Fibroblast of pulmonary artery (primary cell): Measurements from ENCODE around the gene VSIG10.
"Not testable (repeated sequence)": the region's sequence is repeated elsewhere in the genome, so short reads cannot be mapped to it uniquely, and the experiment has no call there.

Experiments used
- DNase-seq: peaks from one replicate; pipeline ENCODE4 v3.0.0-alpha.2; 2010; ENCODE audit warnings: low read depth
- H3K4me3 ChIP-seq: replicated peaks from 2 replicates; pipeline ENCODE4 v1.5.1; 2011; ENCODE audit warnings: low read depth, mild to moderate bottlenecking, control low read depth, low read length, moderate library complexity
- TF ChIP-seq, protein P1 (sequence below): IDR thresholded peaks from 2 replicates; pipeline ENCODE4 v1.5.1; 2011; ENCODE audit warnings: mild to moderate bottlenecking, control low read depth, low read length, inconsistent platforms; ENCODE audit errors: missing control alignments

Gene VSIG10

DNA sequence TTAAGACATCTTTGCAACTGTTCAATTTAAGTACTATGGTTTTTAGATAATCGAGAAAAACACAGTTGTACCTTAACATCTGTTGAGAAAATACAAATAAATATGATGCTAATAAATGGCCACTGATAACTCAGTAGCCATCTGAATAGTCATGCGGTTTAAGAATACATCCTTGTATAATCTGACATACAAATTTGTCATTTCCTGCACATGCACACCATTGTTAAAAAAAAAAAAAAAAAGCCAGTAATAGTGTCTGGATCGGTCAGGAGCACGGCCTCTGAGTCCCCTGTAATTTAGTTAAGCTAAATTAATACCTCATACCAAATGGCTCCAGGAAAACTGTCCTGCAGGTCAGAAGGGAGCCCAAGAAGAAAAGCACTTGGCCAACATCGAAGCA, 70.5 kb downstream of the VSIG10 start:
- H3K4me3 ChIP-seq, result no peak overlapping the region
- TF ChIP-seq, protein P1, sequence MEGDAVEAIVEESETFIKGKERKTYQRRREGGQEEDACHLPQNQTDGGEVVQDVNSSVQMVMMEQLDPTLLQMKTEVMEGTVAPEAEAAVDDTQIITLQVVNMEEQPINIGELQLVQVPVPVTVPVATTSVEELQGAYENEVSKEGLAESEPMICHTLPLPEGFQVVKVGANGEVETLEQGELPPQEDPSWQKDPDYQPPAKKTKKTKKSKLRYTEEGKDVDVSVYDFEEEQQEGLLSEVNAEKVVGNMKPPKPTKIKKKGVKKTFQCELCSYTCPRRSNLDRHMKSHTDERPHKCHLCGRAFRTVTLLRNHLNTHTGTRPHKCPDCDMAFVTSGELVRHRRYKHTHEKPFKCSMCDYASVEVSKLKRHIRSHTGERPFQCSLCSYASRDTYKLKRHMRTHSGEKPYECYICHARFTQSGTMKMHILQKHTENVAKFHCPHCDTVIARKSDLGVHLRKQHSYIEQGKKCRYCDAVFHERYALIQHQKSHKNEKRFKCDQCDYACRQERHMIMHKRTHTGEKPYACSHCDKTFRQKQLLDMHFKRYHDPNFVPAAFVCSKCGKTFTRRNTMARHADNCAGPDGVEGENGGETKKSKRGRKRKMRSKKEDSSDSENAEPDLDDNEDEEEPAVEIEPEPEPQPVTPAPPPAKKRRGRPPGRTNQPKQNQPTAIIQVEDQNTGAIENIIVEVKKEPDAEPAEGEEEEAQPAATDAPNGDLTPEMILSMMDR, result no peak
- DNase-seq, result peak; percentile 26

DNA sequence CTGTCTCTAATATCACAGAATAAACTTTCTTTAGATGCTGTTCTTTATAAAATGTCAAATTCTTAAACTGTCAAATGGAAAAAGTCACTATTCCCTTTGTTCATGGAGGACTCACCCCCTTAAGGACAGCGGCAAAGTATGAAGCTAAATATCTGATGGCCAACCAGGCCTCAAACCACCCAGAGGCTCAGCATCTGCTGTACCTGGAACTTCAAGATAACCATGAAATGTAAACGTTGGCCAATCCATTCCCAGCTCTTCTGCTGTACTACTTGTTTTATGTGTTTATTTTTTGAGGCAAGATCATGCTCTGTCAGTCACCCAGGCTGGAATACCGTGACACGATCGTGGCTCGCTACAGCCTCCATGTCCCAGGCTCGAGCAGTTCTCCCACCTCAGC, 71.6 kb downstream of the VSIG10 start:
- DNase-seq, result no peak
- H3K4me3 ChIP-seq, result no peak overlapping the region
- TF ChIP-seq, protein P1, result no peak

DNA sequence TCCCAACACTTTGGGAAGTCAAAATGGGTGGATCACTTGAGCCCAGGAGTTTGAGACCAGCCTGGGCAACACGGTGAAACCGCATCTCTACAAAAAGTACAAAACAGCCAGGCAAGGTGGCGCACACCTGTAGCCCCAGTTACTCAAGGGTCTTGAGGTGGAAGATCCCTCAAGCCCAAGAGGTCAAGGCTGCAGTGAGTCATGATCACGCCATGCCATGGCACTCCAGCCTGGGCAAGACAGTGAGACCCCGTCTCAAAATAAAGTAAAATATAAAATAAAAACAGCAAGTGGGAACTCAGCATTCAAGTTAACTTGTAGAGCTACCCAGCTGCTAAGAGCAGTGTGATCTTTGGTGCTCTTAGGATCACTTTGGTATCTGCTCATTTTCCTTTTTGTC, 74.6 kb downstream of the VSIG10 start:
- TF ChIP-seq, protein P1, result no peak
- H3K4me3 ChIP-seq, result no peak overlapping the region
- DNase-seq, result no peak

DNA sequence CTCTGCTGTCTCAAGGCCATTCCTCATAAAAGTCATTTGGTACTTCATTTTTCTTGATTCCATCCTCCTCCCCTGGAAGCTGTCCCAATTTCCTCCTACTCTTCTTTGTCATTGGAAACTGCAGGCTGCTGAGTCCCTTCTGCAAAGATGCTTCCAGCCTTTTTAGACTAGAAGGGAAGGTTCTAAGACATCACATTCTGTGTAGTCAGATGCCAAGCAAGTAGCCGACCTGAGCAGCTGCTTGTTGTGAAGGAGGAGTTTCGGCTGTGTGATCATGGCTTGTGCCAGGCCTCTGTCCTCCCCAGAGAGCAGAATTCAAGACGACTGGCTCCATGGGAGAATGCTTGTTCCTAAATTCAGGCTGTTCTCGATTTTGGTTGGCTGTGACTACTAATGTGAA, 78.6 kb downstream of the VSIG10 start:
- no peak overlapping the region for H3K4me3 ChIP-seq
- TF ChIP-seq, protein P1, result no peak
- no peak for DNase-seq

DNA sequence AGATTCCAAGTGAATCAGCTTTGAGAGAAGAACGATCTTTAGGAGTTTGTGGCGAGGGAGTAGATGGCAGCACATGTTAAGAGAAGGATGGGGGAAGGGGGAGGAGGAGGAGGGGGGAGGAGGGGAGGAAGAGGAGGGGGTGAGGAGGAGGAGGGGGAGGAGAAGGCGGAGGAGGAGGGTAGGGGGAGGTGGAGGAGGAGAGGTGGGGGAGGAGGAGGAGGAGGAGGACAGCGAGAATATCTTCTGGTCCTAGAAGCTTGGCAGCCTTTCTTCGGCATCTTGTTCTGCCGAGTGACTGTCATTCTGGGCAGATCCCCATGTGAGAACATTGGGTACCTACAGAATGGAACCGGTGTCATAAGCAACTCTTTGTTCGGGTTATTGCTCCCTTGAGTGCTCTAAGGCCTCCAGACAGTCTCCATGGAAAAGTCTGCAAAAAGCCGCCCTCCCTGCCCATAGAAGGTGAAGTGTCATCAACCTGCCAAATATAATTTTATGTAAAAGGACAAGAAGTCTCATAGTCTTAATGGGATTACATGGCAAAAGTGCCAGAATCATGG, 80.4 kb downstream of the VSIG10 start:
- TF ChIP-seq, protein P1, result no peak

DNA sequence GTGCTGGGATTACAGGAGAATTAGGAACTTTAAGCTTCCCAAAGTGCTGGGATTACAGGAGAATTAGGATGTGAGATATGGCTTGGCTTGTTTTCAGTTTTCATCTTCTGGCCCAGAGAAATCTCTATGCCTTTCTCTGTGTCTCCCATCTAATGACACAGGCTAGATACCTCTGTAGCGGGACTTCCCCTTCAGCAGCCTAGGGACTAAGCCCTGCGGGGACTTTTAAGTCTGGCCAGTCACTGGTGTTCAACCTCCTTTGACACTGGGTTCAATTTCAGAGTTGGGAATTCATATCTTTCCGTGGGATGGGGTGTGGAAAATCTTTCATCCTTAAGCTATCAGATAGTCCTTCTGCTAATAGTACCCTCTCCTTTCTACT, 81.1 kb downstream of the VSIG10 start:
- DNase-seq, result no peak
- TF ChIP-seq, protein P1, result no peak
- no peak overlapping the region for H3K4me3 ChIP-seq

More for the DNA sequence above, 80.4 kb downstream of the VSIG10 start:
- no peak overlapping the region for H3K4me3 ChIP-seq
- no peak for DNase-seq

DNA sequence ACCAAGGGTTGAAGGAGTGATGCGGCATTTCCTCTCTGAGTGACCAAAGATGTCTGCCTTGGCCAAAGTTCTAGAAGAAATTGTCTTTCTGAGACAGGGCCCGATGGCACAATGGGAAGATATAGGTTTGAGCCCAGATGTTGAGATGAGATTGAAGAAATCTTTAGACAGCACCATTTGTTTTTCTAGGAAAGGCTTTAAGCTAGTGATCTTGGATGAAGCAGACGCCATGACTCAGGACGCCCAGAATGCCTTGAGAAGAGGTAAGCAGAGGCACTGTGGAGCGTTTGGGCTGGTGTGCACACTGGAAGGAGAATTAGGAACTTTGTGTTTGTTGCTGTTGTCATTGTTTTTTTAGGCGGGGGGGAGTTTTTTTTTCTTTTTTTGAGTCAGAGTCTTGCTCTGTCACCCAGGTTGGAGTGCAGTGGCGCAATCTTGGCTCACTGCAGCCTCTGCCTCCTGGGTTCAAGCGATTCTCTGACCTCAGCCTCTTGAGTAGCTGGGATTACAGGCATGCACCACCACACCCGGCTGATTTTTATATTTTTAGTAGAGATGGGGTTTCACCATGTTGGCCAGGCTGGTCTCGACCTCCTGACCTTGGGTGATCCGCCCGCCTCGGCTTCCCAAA, 81.6 kb downstream of the VSIG10 start:
- not testable (repeated sequence) for DNase-seq, H3K4me3 ChIP-seq
